ENCODE measurements around the gene HMX2. TPM values are rescaled to one million over a fixed set of nuclear protein-coding genes. Genes with fewer than 3 reads are reported as not detected.

The HMX2 gene
- total and polyA plus RNA-seq, 2 of the 13 experiments (the other 11 are each of a cell fraction or from before 2014, with no cell fraction given): not detected

DNA sequence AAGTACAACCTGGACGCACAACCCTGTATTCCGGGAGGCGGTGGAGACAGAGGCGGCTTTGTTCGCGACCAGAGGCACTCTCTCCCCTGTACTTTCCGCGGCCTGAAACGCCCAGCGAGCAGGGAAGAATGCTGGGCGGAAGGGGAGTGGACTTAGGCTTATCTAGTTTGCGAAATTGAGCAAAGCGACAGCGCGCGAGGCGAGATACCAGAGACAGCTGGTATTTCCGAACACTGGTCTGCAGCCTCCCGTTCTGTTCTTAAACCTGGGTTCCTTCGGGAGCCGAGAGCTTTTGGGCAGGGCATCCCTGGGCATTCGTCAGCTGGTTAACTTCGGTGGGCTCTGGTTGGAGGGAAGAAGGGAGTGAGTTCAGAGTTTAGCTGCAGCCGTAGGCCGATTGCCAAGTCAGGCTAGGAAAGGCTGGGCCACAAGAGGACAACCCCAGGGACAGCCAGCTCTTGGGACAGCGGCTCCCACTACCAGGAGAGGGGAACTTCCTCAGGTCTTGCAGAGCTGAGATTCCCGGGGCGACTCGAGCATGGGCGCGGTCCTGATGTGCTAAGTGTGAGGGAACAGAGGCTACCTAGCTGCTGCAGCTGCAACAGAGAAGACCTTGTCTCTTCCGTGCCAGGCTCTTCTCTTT lies 8.3 kb upstream of the HMX2 start (continued):
- TF ChIP-seq, protein P1, sequence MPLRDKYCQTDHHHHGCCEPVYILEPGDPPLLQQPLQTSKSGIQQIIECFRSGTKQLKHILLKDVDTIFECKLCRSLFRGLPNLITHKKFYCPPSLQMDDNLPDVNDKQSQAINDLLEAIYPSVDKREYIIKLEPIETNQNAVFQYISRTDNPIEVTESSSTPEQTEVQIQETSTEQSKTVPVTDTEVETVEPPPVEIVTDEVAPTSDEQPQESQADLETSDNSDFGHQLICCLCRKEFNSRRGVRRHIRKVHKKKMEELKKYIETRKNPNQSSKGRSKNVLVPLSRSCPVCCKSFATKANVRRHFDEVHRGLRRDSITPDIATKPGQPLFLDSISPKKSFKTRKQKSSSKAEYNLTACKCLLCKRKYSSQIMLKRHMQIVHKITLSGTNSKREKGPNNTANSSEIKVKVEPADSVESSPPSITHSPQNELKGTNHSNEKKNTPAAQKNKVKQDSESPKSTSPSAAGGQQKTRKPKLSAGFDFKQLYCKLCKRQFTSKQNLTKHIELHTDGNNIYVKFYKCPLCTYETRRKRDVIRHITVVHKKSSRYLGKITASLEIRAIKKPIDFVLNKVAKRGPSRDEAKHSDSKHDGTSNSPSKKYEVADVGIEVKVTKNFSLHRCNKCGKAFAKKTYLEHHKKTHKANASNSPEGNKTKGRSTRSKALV (CRISPR knock-in tag; IDR thresholded peaks at IDR 0.05): peak; percentile 100
- TF ChIP-seq ZNF484 (CRISPR knock-in tag; IDR thresholded peaks at IDR 0.05; ENCODE audit: borderline replicate concordance, low read depth): no peak
- TF ChIP-seq MTA1 (CRISPR knock-in tag; IDR thresholded peaks at IDR 0.05; ENCODE audit: borderline replicate concordance): peak; percentile 63; the same call in 1 of the 2 replicates
- TF ChIP-seq ELF1 (CRISPR knock-in tag; IDR thresholded peaks at IDR 0.05): peak; percentile 57; the same call in 1 of the 2 replicates
- TF ChIP-seq, protein P2, sequence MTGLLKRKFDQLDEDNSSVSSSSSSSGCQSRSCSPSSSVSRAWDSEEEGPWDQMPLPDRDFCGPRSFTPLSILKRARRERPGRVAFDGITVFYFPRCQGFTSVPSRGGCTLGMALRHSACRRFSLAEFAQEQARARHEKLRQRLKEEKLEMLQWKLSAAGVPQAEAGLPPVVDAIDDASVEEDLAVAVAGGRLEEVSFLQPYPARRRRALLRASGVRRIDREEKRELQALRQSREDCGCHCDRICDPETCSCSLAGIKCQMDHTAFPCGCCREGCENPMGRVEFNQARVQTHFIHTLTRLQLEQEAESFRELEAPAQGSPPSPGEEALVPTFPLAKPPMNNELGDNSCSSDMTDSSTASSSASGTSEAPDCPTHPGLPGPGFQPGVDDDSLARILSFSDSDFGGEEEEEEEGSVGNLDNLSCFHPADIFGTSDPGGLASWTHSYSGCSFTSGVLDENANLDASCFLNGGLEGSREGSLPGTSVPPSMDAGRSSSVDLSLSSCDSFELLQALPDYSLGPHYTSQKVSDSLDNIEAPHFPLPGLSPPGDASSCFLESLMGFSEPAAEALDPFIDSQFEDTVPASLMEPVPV (CRISPR knock-in tag; IDR thresholded peaks at IDR 0.05): peak; percentile 79; the same call in 1 of the 2 replicates
- TF ChIP-seq MIER2 (CRISPR knock-in tag; IDR thresholded peaks at IDR 0.05): peak; percentile 30; the same call in 1 of the 2 replicates
- TF ChIP-seq ZNF678 (CRISPR knock-in tag; IDR thresholded peaks at IDR 0.05): no peak
- TF ChIP-seq NCOA5 (CRISPR knock-in tag; IDR thresholded peaks at IDR 0.05): no peak
- no peak for TF ChIP-seq ZNF530 (CRISPR knock-in tag; IDR thresholded peaks at IDR 0.05; ENCODE audit: low read depth)
- peak; percentile 20 for TF ChIP-seq YY1 (IDR thresholded peaks at IDR 0.05; ENCODE audit: insufficient read depth, insufficient replicate concordance, low read depth, low read length)
- peak; percentile 69 for TF ChIP-seq MED1 (CRISPR knock-in tag; IDR thresholded peaks at IDR 0.05)
- TF ChIP-seq ZNF761 (CRISPR knock-in tag; conservative IDR thresholded peaks at IDR 0.05): 0 out of 2 replicates have a peak, but pooled peaks have one; percentile 26
- TF ChIP-seq, protein P3, sequence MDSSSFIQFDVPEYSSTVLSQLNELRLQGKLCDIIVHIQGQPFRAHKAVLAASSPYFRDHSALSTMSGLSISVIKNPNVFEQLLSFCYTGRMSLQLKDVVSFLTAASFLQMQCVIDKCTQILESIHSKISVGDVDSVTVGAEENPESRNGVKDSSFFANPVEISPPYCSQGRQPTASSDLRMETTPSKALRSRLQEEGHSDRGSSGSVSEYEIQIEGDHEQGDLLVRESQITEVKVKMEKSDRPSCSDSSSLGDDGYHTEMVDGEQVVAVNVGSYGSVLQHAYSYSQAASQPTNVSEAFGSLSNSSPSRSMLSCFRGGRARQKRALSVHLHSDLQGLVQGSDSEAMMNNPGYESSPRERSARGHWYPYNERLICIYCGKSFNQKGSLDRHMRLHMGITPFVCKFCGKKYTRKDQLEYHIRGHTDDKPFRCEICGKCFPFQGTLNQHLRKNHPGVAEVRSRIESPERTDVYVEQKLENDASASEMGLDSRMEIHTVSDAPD (CRISPR knock-in tag; IDR thresholded peaks at IDR 0.05): peak; percentile 66; the same call in 1 of the 2 replicates
- TF ChIP-seq SP5 (CRISPR knock-in tag; IDR thresholded peaks at IDR 0.05; ENCODE audit: borderline replicate concordance, low read depth): peak; percentile 92
- peak; percentile 72 for TF ChIP-seq ASH2L (IDR thresholded peaks at IDR 0.05; ENCODE audit: insufficient read length, low read depth, low read length)
- TF ChIP-seq, protein P4, sequence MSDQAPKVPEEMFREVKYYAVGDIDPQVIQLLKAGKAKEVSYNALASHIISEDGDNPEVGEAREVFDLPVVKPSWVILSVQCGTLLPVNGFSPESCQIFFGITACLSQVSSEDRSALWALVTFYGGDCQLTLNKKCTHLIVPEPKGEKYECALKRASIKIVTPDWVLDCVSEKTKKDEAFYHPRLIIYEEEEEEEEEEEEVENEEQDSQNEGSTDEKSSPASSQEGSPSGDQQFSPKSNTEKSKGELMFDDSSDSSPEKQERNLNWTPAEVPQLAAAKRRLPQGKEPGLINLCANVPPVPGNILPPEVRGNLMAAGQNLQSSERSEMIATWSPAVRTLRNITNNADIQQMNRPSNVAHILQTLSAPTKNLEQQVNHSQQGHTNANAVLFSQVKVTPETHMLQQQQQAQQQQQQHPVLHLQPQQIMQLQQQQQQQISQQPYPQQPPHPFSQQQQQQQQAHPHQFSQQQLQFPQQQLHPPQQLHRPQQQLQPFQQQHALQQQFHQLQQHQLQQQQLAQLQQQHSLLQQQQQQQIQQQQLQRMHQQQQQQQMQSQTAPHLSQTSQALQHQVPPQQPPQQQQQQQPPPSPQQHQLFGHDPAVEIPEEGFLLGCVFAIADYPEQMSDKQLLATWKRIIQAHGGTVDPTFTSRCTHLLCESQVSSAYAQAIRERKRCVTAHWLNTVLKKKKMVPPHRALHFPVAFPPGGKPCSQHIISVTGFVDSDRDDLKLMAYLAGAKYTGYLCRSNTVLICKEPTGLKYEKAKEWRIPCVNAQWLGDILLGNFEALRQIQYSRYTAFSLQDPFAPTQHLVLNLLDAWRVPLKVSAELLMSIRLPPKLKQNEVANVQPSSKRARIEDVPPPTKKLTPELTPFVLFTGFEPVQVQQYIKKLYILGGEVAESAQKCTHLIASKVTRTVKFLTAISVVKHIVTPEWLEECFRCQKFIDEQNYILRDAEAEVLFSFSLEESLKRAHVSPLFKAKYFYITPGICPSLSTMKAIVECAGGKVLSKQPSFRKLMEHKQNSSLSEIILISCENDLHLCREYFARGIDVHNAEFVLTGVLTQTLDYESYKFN (CRISPR knock-in tag; conservative IDR thresholded peaks at IDR 0.05): peak; percentile 57; the same call in 1 of the 2 replicates
- peak; percentile 58; the same call in 1 of the 2 replicates for TF ChIP-seq GATA4 (IDR thresholded peaks at IDR 0.05; ENCODE audit: borderline replicate concordance, low read depth)
- TF ChIP-seq NCOR1 (IDR thresholded peaks at IDR 0.05; ENCODE audit: borderline replicate concordance, low read length): 0 out of 2 replicates have a peak, but pooled peaks have one; percentile 19
- TF ChIP-seq, protein P5, sequence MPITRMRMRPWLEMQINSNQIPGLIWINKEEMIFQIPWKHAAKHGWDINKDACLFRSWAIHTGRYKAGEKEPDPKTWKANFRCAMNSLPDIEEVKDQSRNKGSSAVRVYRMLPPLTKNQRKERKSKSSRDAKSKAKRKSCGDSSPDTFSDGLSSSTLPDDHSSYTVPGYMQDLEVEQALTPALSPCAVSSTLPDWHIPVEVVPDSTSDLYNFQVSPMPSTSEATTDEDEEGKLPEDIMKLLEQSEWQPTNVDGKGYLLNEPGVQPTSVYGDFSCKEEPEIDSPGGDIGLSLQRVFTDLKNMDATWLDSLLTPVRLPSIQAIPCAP (CRISPR knock-in tag; IDR thresholded peaks at IDR 0.05; ENCODE audit: low read depth): no peak

Data from HepG2 (cell line).